Measurements from ENCODE around the gene SCLY. TPM values are rescaled to one million over a fixed set of nuclear protein-coding genes. Genes with fewer than 3 reads are reported as not detected.

SCLY gene
- total and polyA plus RNA-seq, 10 donors = 5.8 to 22.7 (median 14.6) TPM

DNA sequence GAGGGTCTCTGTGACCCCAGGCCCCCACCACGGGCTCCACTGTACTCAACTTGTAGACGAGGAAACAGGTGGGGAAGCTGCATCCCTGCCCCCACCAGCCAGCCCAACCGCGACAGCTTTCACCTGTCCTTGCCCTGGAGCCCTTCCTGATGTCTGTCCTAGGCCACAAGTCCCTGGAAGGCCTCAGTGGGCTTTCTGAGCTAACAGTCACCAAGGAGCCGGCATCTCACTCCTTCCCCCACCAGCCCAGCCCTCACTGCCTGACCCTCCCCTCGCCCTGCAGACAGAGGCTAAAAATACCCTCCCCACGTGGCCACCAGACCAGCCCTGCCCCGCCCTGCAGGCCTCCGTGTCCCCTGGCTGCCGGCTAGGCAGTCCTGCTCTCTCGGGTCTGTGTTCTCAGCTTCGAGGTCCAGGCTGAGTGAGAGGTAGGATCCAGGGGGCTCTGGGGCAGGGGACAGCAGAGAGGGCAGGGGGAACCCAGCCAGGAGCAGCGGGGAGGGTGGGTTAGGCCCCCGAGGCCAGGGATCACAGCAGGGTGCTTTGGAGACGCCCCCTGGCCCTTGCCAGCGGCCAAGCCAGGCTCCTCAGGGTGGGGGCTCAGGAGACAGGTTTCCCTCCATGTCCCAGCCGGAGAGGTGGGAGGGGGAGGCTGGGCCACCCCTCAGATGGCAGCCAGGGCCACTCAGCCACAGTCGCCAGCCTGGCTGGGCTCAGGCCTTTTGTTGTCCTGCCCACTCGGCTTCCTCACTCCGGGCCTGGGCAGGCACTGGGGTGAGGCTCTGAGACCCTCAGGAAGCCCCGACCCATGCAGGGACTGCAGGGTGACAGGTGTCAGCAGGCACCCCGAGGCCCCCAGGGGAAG lies 77.8 kb downstream of the SCLY start, which contains the start of gene KLHL30:
KLHL30 (plus strand) TSS at position 338 of the 865 bp plus-strand sequence. CDS start 2,087 bp downstream, outside the sequence.
- 52 to 68% (median 66%) methylated on average over 11 to 22 of the region's 22 CpGs for WGBS, 5 donors
- H3K4me3 ChIP-seq = peak within 1 kb of the TSS in 2 of 8 donors; percentile 21 to 34
- TF ChIP-seq POLR2AphosphoS5 (IDR thresholded peaks at IDR 0.05) = no peak
- TF ChIP-seq, protein P1, sequence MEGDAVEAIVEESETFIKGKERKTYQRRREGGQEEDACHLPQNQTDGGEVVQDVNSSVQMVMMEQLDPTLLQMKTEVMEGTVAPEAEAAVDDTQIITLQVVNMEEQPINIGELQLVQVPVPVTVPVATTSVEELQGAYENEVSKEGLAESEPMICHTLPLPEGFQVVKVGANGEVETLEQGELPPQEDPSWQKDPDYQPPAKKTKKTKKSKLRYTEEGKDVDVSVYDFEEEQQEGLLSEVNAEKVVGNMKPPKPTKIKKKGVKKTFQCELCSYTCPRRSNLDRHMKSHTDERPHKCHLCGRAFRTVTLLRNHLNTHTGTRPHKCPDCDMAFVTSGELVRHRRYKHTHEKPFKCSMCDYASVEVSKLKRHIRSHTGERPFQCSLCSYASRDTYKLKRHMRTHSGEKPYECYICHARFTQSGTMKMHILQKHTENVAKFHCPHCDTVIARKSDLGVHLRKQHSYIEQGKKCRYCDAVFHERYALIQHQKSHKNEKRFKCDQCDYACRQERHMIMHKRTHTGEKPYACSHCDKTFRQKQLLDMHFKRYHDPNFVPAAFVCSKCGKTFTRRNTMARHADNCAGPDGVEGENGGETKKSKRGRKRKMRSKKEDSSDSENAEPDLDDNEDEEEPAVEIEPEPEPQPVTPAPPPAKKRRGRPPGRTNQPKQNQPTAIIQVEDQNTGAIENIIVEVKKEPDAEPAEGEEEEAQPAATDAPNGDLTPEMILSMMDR (IDR thresholded peaks at IDR 0.05 in 8 of 11, conservative IDR thresholded peaks at IDR 0.05 in 3 of 11) = no peak
- TF ChIP-seq POLR2A (IDR thresholded peaks at IDR 0.05) = no peak
- DNase-seq = no peak
- no peaks in the 10 kb centered on the region for H3K9me3 ChIP-seq
- H3K27ac ChIP-seq = no peak within 1 kb of the TSS
- peaks cover 0 to 18% (median 0%) of the 10 kb centered on the region in 7 donors for H3K27me3 ChIP-seq (replicated peaks in 1 of 7)
- no peaks in the 10 kb centered on the region for H3K36me3 ChIP-seq
- intact Hi-C loops (cut with DNase I; ENCODE audit: low total_unique reads) = no loop called here
- peaks cover 0 to 19% (median 9%) of the 10 kb centered on the region in 6 donors for H3K4me1 ChIP-seq

DNA sequence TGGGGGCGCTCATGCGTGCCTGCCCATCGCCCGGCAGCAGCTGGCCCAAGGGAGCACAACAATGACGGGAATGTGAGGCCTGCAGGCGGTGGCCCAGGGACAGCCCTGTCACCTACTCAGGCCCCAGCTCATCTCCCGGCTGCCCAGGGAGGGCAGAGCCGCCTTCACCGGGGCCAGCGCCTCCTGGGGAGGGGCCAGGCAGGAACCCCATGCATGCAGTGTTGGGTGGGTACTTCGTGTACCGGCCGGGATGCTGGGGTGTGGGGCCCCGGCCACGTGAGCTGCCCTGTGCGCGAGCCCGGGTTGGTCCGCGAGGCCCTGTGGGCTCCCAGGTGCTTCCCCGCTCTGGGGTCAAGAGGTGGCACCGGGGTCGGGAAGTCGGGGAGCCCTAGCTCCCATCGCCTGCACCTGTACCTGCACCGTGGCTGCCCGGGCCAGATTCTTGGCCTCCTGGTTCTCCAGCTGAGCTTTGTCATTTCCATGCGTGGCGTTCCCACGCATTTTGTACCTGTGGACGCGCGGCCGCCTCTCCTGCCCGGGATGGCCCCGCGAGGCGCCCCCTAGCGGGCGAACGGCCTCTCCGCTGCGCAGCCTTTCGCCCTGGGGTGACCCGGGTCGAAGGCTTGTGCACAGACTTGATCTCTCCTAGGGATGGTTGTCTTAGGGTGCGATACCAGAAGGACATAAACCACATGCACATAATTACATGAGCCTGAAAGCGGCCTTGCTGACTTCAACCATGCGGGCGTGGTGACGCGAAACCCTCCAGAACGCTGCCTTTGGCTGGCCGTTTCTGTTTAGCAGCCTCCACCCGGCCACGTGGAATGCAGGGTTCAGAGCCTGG lies 78.6 kb downstream of the SCLY start:
- DNase-seq = no peak
- intact Hi-C loops (cut with DNase I; ENCODE audit: low total_unique reads) = no loop called here
- no peak overlapping the region for H3K27ac ChIP-seq
- H3K4me3 ChIP-seq = peak overlapping the region in 2 of 8 donors; percentile 21 to 34
- no peaks in the 10 kb centered on the region for H3K9me3 ChIP-seq
- TF ChIP-seq, protein P1 (IDR thresholded peaks at IDR 0.05 in 8 of 11, conservative IDR thresholded peaks at IDR 0.05 in 3 of 11) = peak in 10 of 11 experiments; percentile 12 to 73 (median 53)
- TF ChIP-seq POLR2AphosphoS5 (IDR thresholded peaks at IDR 0.05) (peak in 1 of 3 donors; percentile 12), POLR2A (IDR thresholded peaks at IDR 0.05) (no peak)
- peaks cover 0 to 18% (median 0%) of the 10 kb centered on the region in 7 donors for H3K27me3 ChIP-seq (replicated peaks in 1 of 7)
- 48 to 73% (median 60%) methylated on average over 34 to 56 of the region's 56 CpGs for WGBS, 5 donors
- H3K36me3 ChIP-seq = no peaks in the 10 kb centered on the region
- peaks cover 0 to 19% (median 9%) of the 10 kb centered on the region in 6 donors for H3K4me1 ChIP-seq

DNA sequence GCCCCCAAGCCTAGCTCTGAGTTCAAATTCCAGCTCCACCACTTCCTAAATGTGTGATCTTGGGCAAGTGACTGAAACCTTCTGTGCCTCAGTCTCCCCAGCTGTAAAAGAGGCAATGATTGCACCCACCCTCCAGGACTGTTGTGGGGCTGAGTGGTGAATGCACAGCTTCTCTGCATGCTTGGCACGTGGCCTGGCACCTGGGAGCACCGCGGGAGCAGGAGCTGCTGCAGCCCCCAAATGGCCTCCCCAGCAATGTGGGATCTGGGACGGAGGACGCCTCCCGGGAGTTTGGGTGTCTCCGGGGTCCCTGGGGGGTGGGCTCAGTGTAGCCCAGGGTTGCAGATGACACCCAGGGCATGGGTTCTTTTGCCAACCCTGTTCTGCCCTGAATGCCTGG lies 79.2 kb downstream of the SCLY start:
- 89 to 98% (median 92%) methylated on average over 5 to 7 of the region's 7 CpGs for WGBS, 5 donors
- no peak for DNase-seq

More for the DNA sequence above, 79.2 kb downstream of the SCLY start:
- H3K4me3 ChIP-seq = no peak overlapping the region
- intact Hi-C loops (cut with DNase I; ENCODE audit: low total_unique reads) = no loop called here
- no peak overlapping the region for H3K27ac ChIP-seq
- H3K4me1 ChIP-seq = peaks cover 0 to 19% (median 9%) of the 10 kb centered on the region in 6 donors
- H3K27me3 ChIP-seq (replicated peaks in 1 of 7) = peaks cover 0 to 18% (median 0%) of the 10 kb centered on the region in 7 donors
- TF ChIP-seq POLR2A (IDR thresholded peaks at IDR 0.05) (no peak), POLR2AphosphoS5 (IDR thresholded peaks at IDR 0.05) (no peak)
- TF ChIP-seq, protein P1 (IDR thresholded peaks at IDR 0.05 in 8 of 11, conservative IDR thresholded peaks at IDR 0.05 in 3 of 11) = no peak
- no peaks in the 10 kb centered on the region for H3K9me3 ChIP-seq
- H3K36me3 ChIP-seq = no peaks in the 10 kb centered on the region

Data from spleen (tissue), 11 donors.